ENCODE data around the gene CARD14. TPM values are rescaled to one million over a fixed set of nuclear protein-coding genes. Genes with fewer than 3 reads are reported as not detected.
A peak's percentile ranks its signal among the peaks of the same experiment; 100 is the strongest.

The CARD14 gene
- total and polyA plus RNA-seq, 12 donors = 0.11 to 0.33 (median 0.14) TPM; not detected in 6

DNA sequence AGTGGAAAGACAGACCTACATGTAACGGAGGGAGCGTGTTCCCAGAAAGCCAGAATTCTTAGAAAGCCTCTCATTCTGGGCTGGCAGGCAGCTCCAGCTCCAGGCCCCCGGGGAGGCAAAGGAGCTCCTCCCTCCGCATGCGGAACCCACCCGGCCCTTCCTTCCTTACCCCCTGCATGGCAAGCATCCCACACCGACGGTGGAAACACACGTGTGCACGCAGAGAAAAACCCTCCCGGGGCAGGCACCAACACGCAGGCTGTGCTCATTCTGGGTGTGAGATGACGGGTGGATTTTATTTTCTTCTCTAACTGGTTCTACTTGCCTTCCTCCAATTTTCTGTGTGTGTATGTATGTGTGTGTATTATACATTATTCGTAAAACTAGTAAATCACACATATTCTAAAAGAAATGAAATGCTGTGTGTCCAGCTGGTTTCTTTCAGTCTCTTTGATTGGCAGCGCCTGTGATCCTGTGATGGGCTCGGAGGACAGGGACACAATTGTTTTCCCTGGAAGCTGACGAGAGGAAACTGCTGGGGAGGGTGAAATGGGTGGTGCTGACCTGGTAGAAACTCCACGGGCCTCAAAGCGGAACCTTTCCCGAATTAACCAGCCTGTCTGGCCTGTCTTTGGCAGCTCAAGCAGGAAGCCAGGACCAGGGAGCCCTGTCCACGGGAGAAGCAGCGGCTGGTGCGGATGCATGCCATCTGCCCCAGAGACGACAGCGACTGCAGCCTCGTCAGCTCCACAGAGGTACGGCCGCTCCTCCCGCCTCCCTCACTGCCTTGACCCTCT, 22.2 kb downstream of the CARD14 start:
- H3K27ac ChIP-seq = peak overlapping the region in 7 of 10 donors; percentile 7 to 65 (median 23)
- H3K9me3 ChIP-seq = no peaks in the 10 kb centered on the region

GRCh38 chr17:80195141-80195540, 25.3 kb downstream of the CARD14 start:
- TF ChIP-seq, protein P1, sequence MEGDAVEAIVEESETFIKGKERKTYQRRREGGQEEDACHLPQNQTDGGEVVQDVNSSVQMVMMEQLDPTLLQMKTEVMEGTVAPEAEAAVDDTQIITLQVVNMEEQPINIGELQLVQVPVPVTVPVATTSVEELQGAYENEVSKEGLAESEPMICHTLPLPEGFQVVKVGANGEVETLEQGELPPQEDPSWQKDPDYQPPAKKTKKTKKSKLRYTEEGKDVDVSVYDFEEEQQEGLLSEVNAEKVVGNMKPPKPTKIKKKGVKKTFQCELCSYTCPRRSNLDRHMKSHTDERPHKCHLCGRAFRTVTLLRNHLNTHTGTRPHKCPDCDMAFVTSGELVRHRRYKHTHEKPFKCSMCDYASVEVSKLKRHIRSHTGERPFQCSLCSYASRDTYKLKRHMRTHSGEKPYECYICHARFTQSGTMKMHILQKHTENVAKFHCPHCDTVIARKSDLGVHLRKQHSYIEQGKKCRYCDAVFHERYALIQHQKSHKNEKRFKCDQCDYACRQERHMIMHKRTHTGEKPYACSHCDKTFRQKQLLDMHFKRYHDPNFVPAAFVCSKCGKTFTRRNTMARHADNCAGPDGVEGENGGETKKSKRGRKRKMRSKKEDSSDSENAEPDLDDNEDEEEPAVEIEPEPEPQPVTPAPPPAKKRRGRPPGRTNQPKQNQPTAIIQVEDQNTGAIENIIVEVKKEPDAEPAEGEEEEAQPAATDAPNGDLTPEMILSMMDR (IDR thresholded peaks at IDR 0.05) = no peak
- Histone ChIP-seq H3K4me3 (no peak overlapping the region), H3K27me3 (peaks cover 0 to 27% (median 4%) of the 10 kb centered on the region in 7 donors), H3K4me1 (peaks cover 5 to 24% (median 16%) of the 10 kb centered on the region in 9 donors), H3K9me3 (no peaks in the 10 kb centered on the region), H3K36me3 (no peaks in the 10 kb centered on the region), H3K27ac (no peak overlapping the region)
- DNase-seq (no peak), ATAC-seq (no peak)
- 90 to 92% methylated on average over 14 of the region's 14 CpGs for WGBS, 2 donors
- intact Hi-C loops (cut with DNase I) = no loop called here

More for the DNA sequence above, 22.2 kb downstream of the CARD14 start:
- H3K36me3 ChIP-seq = no peaks in the 10 kb centered on the region
- WGBS, 2 donors = 32 to 48% methylated on average over 29 of the region's 29 CpGs
- H3K27me3 ChIP-seq = peaks cover 0 to 38% (median 8%) of the 10 kb centered on the region in 7 donors
- TF ChIP-seq, protein P1 (IDR thresholded peaks at IDR 0.05) = no peak
- ATAC-seq (peak in 5 of 8 donors; percentile 43 to 57 (median 49)), DNase-seq (peak; percentile 40 to 43)
- H3K4me3 ChIP-seq = peak overlapping the region in 5 of 10 donors; percentile 2 to 27 (median 16)
- H3K4me1 ChIP-seq = peaks cover 5 to 43% (median 23%) of the 10 kb centered on the region in 9 donors
- intact Hi-C loops (cut with DNase I) = no loop called here

DNA sequence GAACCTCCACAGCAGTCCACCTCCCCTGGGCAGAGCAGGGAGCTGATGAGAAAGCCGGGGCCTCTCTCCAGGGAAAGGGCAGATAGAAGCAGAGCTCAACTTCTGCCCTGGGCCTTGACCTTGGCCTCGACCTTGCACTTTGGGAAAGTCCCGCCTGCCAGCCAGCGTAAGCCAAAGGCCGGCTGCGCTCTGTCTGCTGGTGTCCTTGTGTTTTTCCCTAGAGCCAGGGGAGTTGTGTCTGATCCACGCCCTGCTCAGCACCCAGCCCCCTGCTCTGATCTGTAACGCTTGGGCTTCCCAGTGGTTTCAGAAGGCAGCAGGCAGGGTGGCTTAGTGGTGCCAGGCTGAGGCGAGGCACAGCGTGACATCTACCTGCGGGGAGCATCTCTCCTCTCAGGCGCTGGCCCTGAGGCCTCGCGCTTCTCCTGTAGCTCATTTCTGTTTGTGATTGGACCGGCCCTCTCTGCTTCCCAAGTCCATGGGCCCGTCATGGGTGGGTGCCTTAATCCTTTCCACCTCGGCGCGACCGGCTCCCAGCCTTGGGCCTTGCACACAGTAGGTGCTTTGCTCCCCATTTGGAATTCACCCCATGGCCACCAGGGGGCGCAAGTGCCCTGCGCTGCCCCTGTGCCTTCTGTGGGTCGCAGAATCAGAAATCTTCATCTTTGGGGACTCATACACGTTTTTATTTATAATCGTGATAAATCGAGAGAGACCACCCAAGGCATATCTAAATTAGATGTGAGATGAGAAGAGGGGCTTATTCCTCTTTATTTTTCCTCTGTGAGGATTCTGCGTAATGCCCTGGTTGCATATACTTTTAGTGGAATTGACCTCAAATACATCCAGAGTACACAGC, 26.1 kb downstream of the CARD14 start:
- Histone ChIP-seq H3K27ac (no peak overlapping the region), H3K4me3 (no peak overlapping the region), H3K4me1 (peaks cover 5 to 19% (median 14%) of the 10 kb centered on the region in 9 donors), H3K9me3 (no peaks in the 10 kb centered on the region), H3K27me3 (peaks cover 0 to 21% (median 3%) of the 10 kb centered on the region in 7 donors), H3K36me3 (no peaks in the 10 kb centered on the region)
- intact Hi-C loops (cut with DNase I) = no loop called here
- WGBS, 2 donors = 58 to 61% methylated on average over 27 of the region's 27 CpGs
- no peak for DNase-seq
- TF ChIP-seq, protein P1 (IDR thresholded peaks at IDR 0.05) = peak; percentile 51 to 93 (median 72)
- no peak for ATAC-seq

- Histone ChIP-seq H3K4me3 (no peak overlapping the region), H3K9me3 (no peaks in the 10 kb centered on the region), H3K4me1 (peaks cover under 1 to 12% (median 6%) of the 10 kb centered on the region in 9 donors), H3K27me3 (peaks cover 0 to 14% (median 3%) of the 10 kb centered on the region in 7 donors), H3K27ac (no peak overlapping the region), H3K36me3 (no peaks in the 10 kb centered on the region)
- no peak for DNase-seq
- WGBS, 2 donors = 86 to 91% methylated on average over 7 of the region's 7 CpGs
- intact Hi-C loops (cut with DNase I) = no loop called here
- no peak for ATAC-seq
- TF ChIP-seq, protein P1 (IDR thresholded peaks at IDR 0.05) = no peak
Observed at GRCh38 chr17:80196652-80197051, 26.8 kb downstream of the CARD14 start.

All from heart right ventricle (tissue), 16 donors.